ENCODE data around the gene RNPEPL1.
A peak's percentile ranks its signal among the peaks of the same experiment; 100 is the strongest.

RNPEPL1 gene

GRCh38 chr2:240569523-240569997 lies 1.3 kb downstream of the RNPEPL1 start:
- Histone ChIP-seq H3K27ac (ENCODE audit: insufficient read depth in 1 of 2, low read depth in 1 of 2, low read length in 2 of 2, poor library complexity in 1 of 2, severe bottlenecking in 2 of 2) (no peak overlapping the region), H3K36me3 (ENCODE audit: control insufficient read depth in 4 of 4, insufficient read depth in 4 of 4, low read length in 3 of 4) (peaks cover 0 to 24% (median 17%) of the 10 kb centered on the region in 4 experiments), H3K27me3 (replicated peaks in 2 of 5; ENCODE audit: control insufficient read depth in 4 of 5, insufficient read depth in 5 of 5, low read length in 4 of 5) (no peaks in the 10 kb centered on the region), H3K4me3 (ENCODE audit: control insufficient read depth in 1 of 7, extremely low read depth in 1 of 7, insufficient read depth in 4 of 7, low read depth in 2 of 7, low read length in 6 of 7) (peak overlapping the region; percentile 49 to 82 (median 71)), H3K9me3 (ENCODE audit: control extremely low read depth in 1 of 5, control insufficient read depth in 4 of 5, insufficient read depth in 2 of 5, low read depth in 1 of 5, low read length in 4 of 5) (no peaks in the 10 kb centered on the region), H3K4me1 (ENCODE audit: control extremely low read depth in 1 of 4, control insufficient read depth in 4 of 4, insufficient read depth in 4 of 4, low read length in 3 of 4) (peaks cover 8 to 53% (median 51%) of the 10 kb centered on the region in 4 experiments)
- peak in 1 of 3 donors; percentile 14 for DNase-seq
- ChIA-PET CTCF (interaction anchor here (0.8 to 1.5 kb wide), 5 partner anchors 11 to 1074 kb away, joined by 3 to 6 read pairs (median 3); no protein-coding TSS in a partner anchor), POLR2A (interaction anchor here (5.5 kb wide), 1 partner anchor 17 kb away, joined by 39 read pairs; the partner anchor contains the start of gene CAPN10)
- WGBS (ENCODE audit: insufficient coverage): 82% methylated on average over 8 of the region's 9 CpGs

GRCh38 chr2:240569998-240570530 lies 1.8 kb downstream of the RNPEPL1 start:
- CTCF ChIA-PET: interaction anchor here (0.9 to 1.5 kb wide), 2 partner anchors 10 to 16 kb away, joined by 3 read pairs; no protein-coding TSS in a partner anchor
- peaks cover 3 to 48% (median 46%) of the 10 kb centered on the region in 4 experiments for H3K4me1 ChIP-seq (ENCODE audit: control extremely low read depth in 1 of 4, control insufficient read depth in 4 of 4, insufficient read depth in 4 of 4, low read length in 3 of 4)
- POLR2A ChIA-PET: no interaction called here
- DNase-seq: no peak
- no peaks in the 10 kb centered on the region for H3K9me3 ChIP-seq (ENCODE audit: control extremely low read depth in 1 of 5, control insufficient read depth in 4 of 5, insufficient read depth in 2 of 5, low read depth in 1 of 5, low read length in 4 of 5)
- 95% methylated on average over 15 of the region's 15 CpGs for WGBS (ENCODE audit: insufficient coverage)
- H3K27me3 ChIP-seq (replicated peaks in 2 of 5; ENCODE audit: control insufficient read depth in 4 of 5, insufficient read depth in 5 of 5, low read length in 4 of 5): no peaks in the 10 kb centered on the region
- no peak overlapping the region for H3K27ac ChIP-seq (ENCODE audit: insufficient read depth in 1 of 2, low read depth in 1 of 2, low read length in 2 of 2, poor library complexity in 1 of 2, severe bottlenecking in 2 of 2)
- peaks cover 0 to 29% (median 20%) of the 10 kb centered on the region in 4 experiments for H3K36me3 ChIP-seq (ENCODE audit: control insufficient read depth in 4 of 4, insufficient read depth in 4 of 4, low read length in 3 of 4)
- H3K4me3 ChIP-seq (ENCODE audit: control insufficient read depth in 1 of 7, extremely low read depth in 1 of 7, insufficient read depth in 4 of 7, low read depth in 2 of 7, low read length in 6 of 7): peak overlapping the region in 3 of 7 experiments; percentile 4 to 82 (median 71)

GRCh38 chr2:240570531-240571313 lies 2.4 kb downstream of the RNPEPL1 start:
- no peak for DNase-seq
- H3K36me3 ChIP-seq (ENCODE audit: control insufficient read depth in 4 of 4, insufficient read depth in 4 of 4, low read length in 3 of 4): peaks cover 0 to 36% (median 24%) of the 10 kb centered on the region in 4 experiments

GRCh38 chr2:240571314-240571973 lies 3.2 kb downstream of the RNPEPL1 start:
- peaks cover 2 to 35% (median 34%) of the 10 kb centered on the region in 4 experiments for H3K4me1 ChIP-seq (ENCODE audit: control extremely low read depth in 1 of 4, control insufficient read depth in 4 of 4, insufficient read depth in 4 of 4, low read length in 3 of 4)

More at GRCh38 chr2:240570531-240571313, 2.4 kb downstream of the RNPEPL1 start:
- no peaks in the 10 kb centered on the region for H3K9me3 ChIP-seq (ENCODE audit: control extremely low read depth in 1 of 5, control insufficient read depth in 4 of 5, insufficient read depth in 2 of 5, low read depth in 1 of 5, low read length in 4 of 5)
- H3K4me3 ChIP-seq (ENCODE audit: control insufficient read depth in 1 of 7, extremely low read depth in 1 of 7, insufficient read depth in 4 of 7, low read depth in 2 of 7, low read length in 6 of 7): peak overlapping the region in 1 of 7 experiments; percentile 4
- H3K27ac ChIP-seq (ENCODE audit: insufficient read depth in 1 of 2, low read depth in 1 of 2, low read length in 2 of 2, poor library complexity in 1 of 2, severe bottlenecking in 2 of 2): no peak overlapping the region
- CTCF ChIA-PET: interaction anchor here (1.3 to 1.4 kb wide), 2 partner anchors 10 to 17 kb away, joined by 4 read pairs; no protein-coding TSS in a partner anchor
- H3K4me1 ChIP-seq (ENCODE audit: control extremely low read depth in 1 of 4, control insufficient read depth in 4 of 4, insufficient read depth in 4 of 4, low read length in 3 of 4): peaks cover 2 to 41% (median 40%) of the 10 kb centered on the region in 4 experiments
- WGBS (ENCODE audit: insufficient coverage): 95% methylated on average over 10 of the region's 11 CpGs
- POLR2A ChIA-PET: interaction anchor here (0.6 kb wide), 1 partner anchor 16 kb away, joined by 3 read pairs; the partner anchor contains the start of gene CAPN10
- no peaks in the 10 kb centered on the region for H3K27me3 ChIP-seq (replicated peaks in 2 of 5; ENCODE audit: control insufficient read depth in 4 of 5, insufficient read depth in 5 of 5, low read length in 4 of 5)

GRCh38 chr2:240572141-240573031 lies 4.1 kb downstream of the RNPEPL1 start:
- Histone ChIP-seq H3K4me1 (ENCODE audit: control extremely low read depth in 1 of 4, control insufficient read depth in 4 of 4, insufficient read depth in 4 of 4, low read length in 3 of 4) (peaks cover 0 to 25% (median 25%) of the 10 kb centered on the region in 4 experiments), H3K9me3 (ENCODE audit: control extremely low read depth in 1 of 5, control insufficient read depth in 4 of 5, insufficient read depth in 2 of 5, low read depth in 1 of 5, low read length in 4 of 5) (no peaks in the 10 kb centered on the region), H3K36me3 (ENCODE audit: control insufficient read depth in 4 of 4, insufficient read depth in 4 of 4, low read length in 3 of 4) (peaks cover 0 to 52% (median 34%) of the 10 kb centered on the region in 4 experiments), H3K27me3 (replicated peaks in 2 of 5; ENCODE audit: control insufficient read depth in 4 of 5, insufficient read depth in 5 of 5, low read length in 4 of 5) (no peaks in the 10 kb centered on the region), H3K27ac (ENCODE audit: insufficient read depth in 1 of 2, low read depth in 1 of 2, low read length in 2 of 2, poor library complexity in 1 of 2, severe bottlenecking in 2 of 2) (no peak overlapping the region), H3K4me3 (ENCODE audit: control insufficient read depth in 1 of 7, extremely low read depth in 1 of 7, insufficient read depth in 4 of 7, low read depth in 2 of 7, low read length in 6 of 7) (no peak overlapping the region)
- CTCF ChIA-PET: interaction anchor here (1.4 kb wide), 1 partner anchor 15 kb away, joined by 4 read pairs; no protein-coding TSS in a partner anchor
- 97% methylated on average over 30 of the region's 30 CpGs for WGBS (ENCODE audit: insufficient coverage)
- DNase-seq: no peak
- POLR2A ChIA-PET: no interaction called here

More at GRCh38 chr2:240571314-240571973, 3.2 kb downstream of the RNPEPL1 start:
- Histone ChIP-seq H3K36me3 (ENCODE audit: control insufficient read depth in 4 of 4, insufficient read depth in 4 of 4, low read length in 3 of 4) (peaks cover 0 to 43% (median 28%) of the 10 kb centered on the region in 4 experiments), H3K9me3 (ENCODE audit: control extremely low read depth in 1 of 5, control insufficient read depth in 4 of 5, insufficient read depth in 2 of 5, low read depth in 1 of 5, low read length in 4 of 5) (no peaks in the 10 kb centered on the region), H3K4me3 (ENCODE audit: control insufficient read depth in 1 of 7, extremely low read depth in 1 of 7, insufficient read depth in 4 of 7, low read depth in 2 of 7, low read length in 6 of 7) (no peak overlapping the region), H3K27me3 (replicated peaks in 2 of 5; ENCODE audit: control insufficient read depth in 4 of 5, insufficient read depth in 5 of 5, low read length in 4 of 5) (no peaks in the 10 kb centered on the region), H3K27ac (ENCODE audit: insufficient read depth in 1 of 2, low read depth in 1 of 2, low read length in 2 of 2, poor library complexity in 1 of 2, severe bottlenecking in 2 of 2) (no peak overlapping the region)
- DNase-seq: no peak
- ChIA-PET POLR2A (interaction anchor here (0.6 kb wide), 1 partner anchor 15 kb away, joined by 3 read pairs; the partner anchor contains the start of gene CAPN10), CTCF (interaction anchor here (1.3 to 1.4 kb wide), 2 partner anchors 9 to 16 kb away, joined by 4 read pairs; no protein-coding TSS in a partner anchor)
- WGBS (ENCODE audit: insufficient coverage): 97% methylated on average over 14 of the region's 18 CpGs

GRCh38 chr2:240573071-240573515 lies 4.8 kb downstream of the RNPEPL1 start:
- Histone ChIP-seq H3K27me3 (replicated peaks in 2 of 5; ENCODE audit: control insufficient read depth in 4 of 5, insufficient read depth in 5 of 5, low read length in 4 of 5) (no peaks in the 10 kb centered on the region), H3K4me1 (ENCODE audit: control extremely low read depth in 1 of 4, control insufficient read depth in 4 of 4, insufficient read depth in 4 of 4, low read length in 3 of 4) (peaks cover 0 to 19% (median 18%) of the 10 kb centered on the region in 4 experiments), H3K36me3 (ENCODE audit: control insufficient read depth in 4 of 4, insufficient read depth in 4 of 4, low read length in 3 of 4) (peaks cover 0 to 59% (median 40%) of the 10 kb centered on the region in 4 experiments), H3K9me3 (ENCODE audit: control extremely low read depth in 1 of 5, control insufficient read depth in 4 of 5, insufficient read depth in 2 of 5, low read depth in 1 of 5, low read length in 4 of 5) (no peaks in the 10 kb centered on the region), H3K27ac (ENCODE audit: insufficient read depth in 1 of 2, low read depth in 1 of 2, low read length in 2 of 2, poor library complexity in 1 of 2, severe bottlenecking in 2 of 2) (no peak overlapping the region), H3K4me3 (ENCODE audit: control insufficient read depth in 1 of 7, extremely low read depth in 1 of 7, insufficient read depth in 4 of 7, low read depth in 2 of 7, low read length in 6 of 7) (no peak overlapping the region)
- DNase-seq: no peak
- ChIA-PET POLR2A (interaction anchor here (0.6 kb wide), 1 partner anchor 10 kb away, joined by 4 read pairs; no protein-coding TSS in a partner anchor), CTCF (interaction anchor here (1.1 to 5.4 kb wide), 2 partner anchors 9 to 13 kb away, joined by 3 to 20 read pairs; partner anchors contain the start of gene CAPN10)
- WGBS (ENCODE audit: insufficient coverage): 90% methylated on average over 17 of the region's 20 CpGs

All from common myeloid progenitor, CD34-positive (primary cell).